HG03521 (cell line): ENCODE results near the gene TMEM208.

Experiments used
- ATAC-seq: cut with Tn5 transposase; IDR thresholded peaks from one replicate; pipeline ENCODE4 v1.9.1; 2021; ENCODE audit warnings: mild to moderate bottlenecking, moderate library complexity; ENCODE audit not compliant: unreplicated experiment

Gene TMEM208

DNA sequence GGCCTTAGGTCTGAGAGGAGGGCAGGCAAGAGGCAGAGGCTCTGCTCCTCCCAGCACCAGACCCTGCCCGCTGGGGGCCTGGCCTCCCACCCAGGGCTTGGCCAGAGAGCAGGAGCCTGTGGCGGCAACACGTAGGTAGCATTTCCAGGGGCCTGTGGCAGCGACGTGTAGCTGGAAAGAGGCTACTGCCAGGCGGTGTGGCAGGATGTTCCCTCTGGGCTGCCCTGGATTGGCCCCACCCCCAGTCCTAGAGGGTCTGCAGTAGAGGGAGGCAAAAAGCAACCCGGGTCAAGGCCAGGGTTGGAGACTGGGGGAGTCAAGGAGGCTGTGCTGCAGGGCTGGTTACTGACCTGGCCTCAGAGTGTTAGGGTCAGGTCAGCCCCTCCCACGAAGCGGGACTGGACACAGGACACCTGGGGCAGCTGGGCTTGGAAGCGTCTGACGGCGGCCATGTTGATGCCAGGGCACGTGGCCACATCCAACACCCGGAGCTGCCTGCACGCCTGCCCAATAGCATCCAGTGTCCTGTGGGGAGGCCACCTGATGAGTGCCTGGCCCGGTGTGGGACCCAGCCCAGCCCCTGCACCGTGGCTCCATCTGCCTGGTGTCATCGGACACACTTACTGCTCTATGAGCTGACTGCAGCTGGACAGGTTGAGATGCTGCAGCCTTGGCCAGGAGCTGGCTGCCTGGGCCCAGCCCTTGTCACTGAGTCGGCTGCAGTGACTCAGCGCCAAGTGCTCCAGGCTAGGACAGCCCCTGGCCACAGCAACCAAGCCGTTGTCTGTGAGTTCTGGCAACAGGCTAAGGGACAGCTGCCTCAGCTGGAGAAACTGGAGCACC lies 19.5 kb upstream of the TMEM208 start:
- no peak for ATAC-seq

- no peak for ATAC-seq
Measured at GRCh38 chr16:67208154-67208896, 18.6 kb upstream of the TMEM208 start.

DNA sequence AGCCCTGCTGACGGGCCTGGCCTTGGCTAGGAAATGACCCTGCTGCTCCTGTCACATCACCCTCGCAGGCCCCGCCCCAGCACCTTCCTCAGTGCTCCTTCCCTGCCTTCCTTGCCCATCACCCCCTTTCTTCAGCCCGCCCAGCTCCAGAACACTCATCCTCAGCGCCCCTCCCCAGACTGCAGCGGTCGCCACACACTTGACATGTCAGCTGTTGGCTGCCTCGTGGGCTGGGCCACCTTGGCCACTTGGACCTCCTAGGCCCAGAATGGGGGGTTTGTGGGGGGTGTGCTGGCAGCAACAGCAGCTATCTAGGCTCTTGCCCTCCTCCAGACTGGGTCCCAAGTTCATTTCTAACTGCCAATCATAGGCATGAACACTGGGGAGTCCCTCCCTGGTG lies 17.4 kb upstream of the TMEM208 start:
- ATAC-seq: no peak

GRCh38 chr16:67210069-67210937 lies 16.6 kb upstream of the TMEM208 start:
- no peak for ATAC-seq

DNA sequence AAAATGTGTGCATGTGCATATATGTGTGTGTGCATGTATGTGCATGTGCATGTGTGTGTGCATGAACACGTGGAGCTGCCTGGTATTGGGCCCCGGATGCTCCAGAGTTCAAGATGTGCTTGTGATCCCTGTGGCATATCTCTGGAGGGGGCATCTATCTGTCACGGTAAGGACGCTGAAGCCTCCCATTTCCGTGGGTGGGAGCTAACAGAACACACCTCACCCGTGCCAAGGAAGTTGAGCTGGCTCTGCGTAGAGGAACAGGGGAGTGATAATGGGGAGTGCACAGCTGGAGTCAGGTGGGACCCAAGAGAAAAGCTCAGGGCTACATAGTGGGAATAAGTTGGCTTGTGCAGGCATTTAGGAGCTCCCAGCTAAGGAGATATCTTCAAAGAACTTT lies 15.3 kb upstream of the TMEM208 start:
- no peak for ATAC-seq

DNA sequence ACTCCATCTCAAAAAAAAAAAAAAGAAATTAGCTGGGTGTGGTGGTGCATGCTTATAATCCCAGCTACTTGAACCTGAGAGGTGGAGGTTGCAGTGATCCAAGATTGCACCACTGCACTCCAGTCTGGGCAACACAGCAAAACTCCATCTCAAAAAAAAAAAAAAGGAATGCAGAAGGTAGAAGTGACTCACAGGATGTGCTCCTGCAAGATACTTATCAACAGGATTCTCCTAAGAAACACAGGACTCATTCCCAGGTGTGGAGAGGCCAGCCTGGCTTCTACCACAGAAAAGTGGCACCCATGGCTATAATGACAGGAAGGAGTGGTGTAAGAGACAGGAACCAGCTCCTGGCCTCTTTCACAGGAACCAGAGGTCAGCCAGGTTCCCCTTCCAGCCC lies 14.2 kb upstream of the TMEM208 start:
- ATAC-seq: no peak

DNA sequence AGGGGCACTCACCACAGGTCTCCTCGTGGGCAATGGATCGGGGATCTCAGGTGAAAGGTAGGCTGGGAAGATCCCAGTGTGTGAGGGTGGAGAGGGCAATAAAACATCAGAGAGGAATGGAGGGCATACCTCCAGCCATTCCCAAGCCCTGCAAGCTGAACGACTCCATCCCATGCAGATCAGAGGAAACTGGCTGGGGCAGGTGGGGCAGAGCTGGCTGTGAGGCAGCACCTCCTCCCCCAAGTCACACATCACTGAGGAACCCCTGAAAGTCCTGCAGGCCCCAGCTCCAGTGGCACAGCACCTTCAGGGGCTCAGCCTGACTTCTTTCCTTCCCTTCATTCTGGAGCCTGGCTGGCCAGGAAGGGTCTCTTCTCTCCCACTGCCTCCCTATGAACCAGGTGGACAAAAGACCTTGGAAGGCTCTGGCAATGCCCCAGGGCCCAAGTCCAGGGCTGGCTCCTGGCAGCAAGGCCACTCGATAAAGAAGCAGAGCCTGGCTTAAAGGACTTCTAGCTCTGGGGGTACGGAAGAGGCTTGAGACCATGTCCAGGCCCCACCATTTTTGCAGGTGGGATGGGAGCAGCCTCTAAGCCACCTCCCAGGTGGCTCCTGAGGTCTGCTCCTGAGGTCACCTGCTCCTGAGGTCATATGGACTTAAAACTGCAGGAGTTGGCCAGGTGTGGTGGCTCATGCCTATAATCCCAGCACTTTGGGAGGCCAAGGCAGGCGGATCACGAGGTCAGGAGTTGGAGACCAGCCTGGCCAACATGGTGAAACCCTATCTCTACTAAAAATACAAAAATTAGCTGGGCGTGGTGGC lies 13.5 kb upstream of the TMEM208 start:
- ATAC-seq: no peak

DNA sequence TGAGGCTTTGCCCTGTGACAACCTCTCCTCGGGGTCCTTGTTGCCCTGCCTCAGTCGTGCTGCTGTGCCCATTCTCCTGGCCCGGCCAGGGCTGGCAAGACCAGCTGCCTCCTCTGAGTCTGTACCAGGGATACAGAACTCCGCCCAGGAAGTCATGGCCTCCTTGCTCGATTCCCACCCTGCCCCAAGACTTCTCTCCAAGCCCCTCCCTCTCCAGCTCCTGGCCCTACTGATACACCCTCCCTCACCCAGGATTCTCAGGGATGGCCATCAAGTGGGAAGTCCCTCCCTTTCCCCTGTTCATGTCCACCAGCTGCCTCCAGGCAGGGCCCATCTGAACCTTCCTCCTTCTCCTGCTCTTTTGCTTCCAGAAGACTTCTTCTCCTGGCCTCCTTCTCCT lies 11.2 kb upstream of the TMEM208 start:
- no peak for ATAC-seq

DNA sequence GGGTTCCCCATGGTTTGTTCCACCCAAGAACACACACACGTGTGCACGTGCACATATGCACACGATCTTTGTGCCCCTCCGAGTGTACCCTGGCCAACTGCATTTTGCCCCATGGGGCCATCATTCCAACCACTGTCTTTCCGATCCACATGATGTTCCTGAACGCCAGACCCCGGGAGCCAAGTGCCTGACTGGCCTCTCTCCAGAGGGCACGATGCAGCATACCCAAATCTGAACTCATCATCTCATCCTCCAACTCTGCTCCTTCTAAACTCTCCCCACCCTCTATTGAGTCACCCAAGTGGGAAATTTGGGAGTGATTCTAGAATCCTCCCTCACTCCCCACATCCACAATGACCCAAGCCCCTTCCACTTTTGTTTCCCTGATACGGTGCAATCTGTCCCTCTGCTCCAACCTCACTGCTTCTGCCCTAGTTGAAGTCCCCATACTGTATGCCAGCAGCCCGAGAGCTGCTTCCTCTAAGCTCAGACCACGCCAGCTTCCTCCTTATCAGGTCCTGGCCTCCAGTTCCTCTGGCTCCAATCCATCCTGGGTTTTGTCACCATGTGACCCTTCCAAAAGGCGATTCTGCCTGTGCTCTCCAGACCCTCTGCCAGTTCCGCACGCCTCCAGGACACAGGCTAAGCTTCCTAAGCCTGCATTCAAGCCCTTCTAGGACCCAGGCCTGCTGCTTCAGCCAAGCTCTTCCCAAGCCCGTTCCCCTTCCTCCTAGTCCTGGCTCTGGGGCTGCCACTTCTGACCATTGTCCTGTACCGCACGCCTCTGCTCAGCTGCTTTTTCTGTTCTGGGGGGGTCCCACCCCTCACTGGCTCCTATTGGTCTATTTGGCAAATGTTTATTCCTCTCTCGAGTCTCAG lies 10.1 kb upstream of the TMEM208 start:
- ATAC-seq: no peak

DNA sequence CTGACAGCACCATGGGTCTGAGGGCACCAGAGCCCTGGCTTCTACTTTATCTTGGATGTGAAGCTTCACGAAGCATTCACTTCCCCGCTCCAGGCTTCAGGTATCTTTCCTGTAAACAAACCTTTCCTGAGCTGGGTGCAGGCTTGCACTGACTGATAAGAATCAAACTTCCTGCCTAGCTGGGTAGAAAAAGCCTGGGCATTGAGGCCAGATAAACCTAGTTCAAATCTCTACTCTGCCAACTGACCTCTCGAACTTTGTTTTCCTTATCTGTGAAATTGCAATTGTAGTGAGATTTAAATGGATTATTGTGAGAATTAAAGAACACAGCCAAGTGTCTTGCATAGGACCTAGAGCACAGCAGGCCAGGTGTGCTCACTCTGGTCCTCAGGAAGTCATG lies 2.9 kb upstream of the TMEM208 start:
- no peak for ATAC-seq

- ATAC-seq: no peak
Measured at GRCh38 chr16:67226295-67226803, 581 bp upstream of the TMEM208 start.

DNA sequence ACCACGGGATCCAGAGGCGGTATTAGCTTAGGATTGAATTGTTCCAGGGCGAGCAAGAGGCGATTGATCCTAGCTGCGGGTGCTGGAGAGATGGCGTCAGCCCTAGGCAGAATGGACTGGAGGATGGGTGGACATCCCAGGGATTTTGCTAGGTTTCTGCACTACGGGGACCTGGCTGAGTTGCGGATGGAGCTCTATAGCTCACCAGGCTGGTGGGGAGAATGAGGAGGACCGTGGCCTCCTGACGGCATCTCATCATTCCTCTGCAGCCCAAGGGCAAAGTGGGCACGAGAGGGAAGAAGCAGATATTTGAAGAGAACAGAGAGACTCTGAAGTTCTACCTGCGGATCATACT lies 614 bp downstream of the TMEM208 start:
- ATAC-seq: no peak

DNA sequence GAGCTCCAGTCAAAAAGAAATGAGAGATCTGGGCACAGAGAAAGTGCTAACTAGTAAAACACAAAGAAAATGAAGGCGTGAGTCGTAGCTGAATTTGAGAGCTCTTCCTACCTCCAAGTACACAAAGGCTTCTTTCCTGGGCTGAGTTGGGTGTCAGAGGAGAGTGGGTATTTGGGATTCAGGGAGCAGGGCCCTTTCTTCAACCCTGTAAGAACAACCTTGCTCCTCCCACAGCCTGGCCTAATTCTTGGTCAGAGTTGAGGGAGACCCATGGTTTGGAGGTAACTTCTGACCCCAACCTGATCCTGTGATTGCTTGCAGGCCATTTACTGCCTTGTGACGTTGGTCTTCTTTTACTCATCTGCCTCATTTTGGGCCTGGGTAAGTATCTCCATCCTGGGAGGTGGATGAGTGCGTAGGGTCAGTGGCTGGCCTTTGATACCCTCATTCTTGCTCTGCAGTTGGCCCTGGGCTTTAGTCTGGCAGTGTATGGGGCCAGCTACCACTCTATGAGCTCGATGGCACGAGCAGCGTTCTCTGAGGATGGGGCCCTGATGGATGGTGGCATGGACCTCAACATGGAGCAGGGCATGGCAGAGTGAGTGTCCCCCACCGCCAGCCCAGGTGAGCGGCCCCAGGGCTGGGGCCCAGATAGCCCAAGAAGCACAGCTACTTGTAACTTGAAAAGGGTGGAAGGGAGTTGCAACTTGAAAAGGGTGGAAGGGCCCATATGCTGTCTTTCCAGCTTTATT lies 1.3 kb downstream of the TMEM208 start:
- ATAC-seq: no peak

GRCh38 chr16:67228905-67229304 lies 2.0 kb downstream of the TMEM208 start:
- ATAC-seq: no peak

DNA sequence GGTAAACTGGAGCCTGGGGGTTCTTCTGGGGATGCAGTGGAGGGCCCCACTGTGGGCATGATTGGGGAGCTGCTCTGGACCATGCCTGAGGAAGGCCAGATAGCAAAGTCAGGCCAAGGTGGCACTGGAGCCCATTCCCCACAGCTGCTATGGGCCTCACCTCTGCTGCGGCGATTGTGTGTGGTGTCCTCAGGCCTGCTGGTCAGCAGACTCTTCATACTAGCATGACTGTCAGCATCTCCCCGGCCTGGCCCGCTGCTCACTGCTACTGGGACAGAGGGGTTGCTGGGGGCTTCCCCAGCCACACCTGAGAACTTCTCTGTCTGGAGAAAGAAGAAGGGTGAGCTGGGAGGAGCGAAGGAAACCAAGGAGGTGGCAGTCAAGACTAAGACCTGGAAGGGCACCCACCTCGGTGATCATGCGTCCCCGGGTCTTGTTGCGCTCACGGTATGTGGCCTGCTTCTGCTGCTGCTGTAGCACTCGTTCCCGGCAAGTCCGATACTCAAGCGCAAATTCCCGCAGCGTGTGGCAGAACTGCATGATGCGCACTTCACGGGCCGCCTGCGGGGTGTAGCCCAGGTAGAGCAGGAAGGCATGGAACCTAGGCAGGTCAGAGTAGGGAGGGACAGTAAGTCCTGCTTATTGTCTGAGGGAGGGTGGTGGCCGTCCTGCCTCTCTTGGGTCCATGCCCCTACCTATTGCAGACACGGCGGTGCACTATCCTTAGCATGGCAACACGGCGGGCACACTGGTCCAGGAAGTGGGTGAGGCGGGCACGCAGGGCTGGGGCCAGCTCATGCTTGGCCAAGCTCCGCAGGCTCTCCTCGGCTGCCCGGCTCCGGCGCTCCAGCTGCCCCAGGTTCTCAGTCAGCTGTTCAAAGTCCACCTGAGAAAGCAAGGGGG lies 3.2 kb downstream of the TMEM208 start:
- ATAC-seq: no peak

DNA sequence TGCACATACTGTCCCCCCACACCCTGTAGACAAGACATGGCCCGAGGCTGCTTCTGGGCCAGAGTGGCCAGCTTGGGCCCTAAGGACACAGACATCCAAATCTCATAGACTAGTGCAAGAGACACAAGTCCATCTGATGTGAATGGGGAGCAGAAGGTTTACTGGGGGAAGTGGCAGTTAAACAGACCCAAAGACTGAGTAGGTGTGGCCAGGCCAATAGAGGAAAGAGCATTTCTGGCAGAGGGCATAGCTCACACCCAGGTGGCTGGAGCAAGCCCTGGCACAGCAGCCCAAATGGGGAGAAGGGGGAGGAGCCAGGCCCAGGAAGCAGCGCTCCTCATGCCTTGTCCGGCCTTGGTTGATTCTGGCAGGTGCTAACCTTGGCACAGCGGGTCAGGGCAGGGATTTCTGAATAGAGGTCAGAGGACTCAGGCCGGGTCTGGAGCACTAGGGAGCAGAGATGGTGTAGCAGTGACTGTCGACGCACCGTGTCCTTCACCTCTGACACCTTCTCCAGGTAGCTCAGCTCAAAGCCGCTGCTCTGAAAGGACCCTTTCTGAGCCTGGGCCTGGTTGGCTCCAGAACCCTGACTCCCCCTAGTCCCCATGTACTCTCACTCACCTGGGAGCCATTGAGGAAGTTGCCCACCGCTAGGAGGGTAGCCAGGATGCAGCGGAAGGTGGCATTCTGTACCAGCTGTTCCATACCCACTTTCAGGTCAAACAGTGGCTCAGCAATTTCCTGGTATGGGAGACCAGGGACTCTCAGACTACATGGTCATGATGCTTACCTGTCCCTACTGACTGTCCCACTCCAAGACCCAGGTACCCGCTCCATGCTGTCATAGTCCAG lies 4.1 kb downstream of the TMEM208 start:
- no peak for ATAC-seq

DNA sequence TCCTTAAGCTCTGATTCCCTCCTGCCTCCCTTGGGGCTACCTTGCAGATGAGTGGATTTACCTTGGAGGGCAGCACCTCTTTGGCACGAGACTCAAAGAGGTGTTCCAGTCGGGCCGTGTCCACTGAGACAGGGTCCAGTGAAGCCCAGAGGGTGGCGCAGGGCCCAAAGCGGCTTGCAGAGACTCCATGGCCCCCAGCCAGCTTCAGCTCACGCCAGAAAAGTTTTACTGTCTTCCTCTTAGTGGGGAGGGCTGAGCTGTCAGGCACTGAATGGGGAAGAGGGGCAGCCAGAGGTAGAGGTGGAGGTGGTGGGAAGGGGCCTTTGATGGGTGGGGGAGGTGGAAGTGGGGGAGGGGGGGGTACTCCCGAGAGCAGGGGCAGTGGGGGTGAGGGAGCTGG lies 6.7 kb downstream of the TMEM208 start:
- no peak for ATAC-seq
